Stomach (tissue), 9 donors: ENCODE measurements around the gene TEX19. TPM values are rescaled to one million over a fixed set of nuclear protein-coding genes. Genes with fewer than 3 reads are reported as not detected.
"Not testable (repeated sequence)": the region's sequence is repeated elsewhere in the genome, so short reads cannot be mapped to it uniquely, and the experiment has no call there.

ENCODE experiments used
- DNase-seq, 2 donors: peaks; one replicate each; pipeline versions ENCODE4 v3.0.0 to v3.0.0-alpha.2; 2013 to 2019
- H3K27ac ChIP-seq, 5 donors: fragments of 200-600 bp in 4 of 5; sonication (generic) in 4 of 5; one replicate each; pipeline ENCODE4 v1.5.1; 2013 to 2019; ENCODE audit warnings: mild to moderate bottlenecking in 1 of 5, moderate library complexity in 1 of 5
- H3K27me3 ChIP-seq, 3 donors: fragments of 200-600 bp; sonication (generic); one replicate each; pipeline ENCODE4 v1.5.1; 2017 to 2019; ENCODE audit warnings: mixed run types in 1 of 3
- H3K36me3 ChIP-seq, 4 donors: fragments of 200-600 bp; sonication (generic); 1 replicate in 3 of 4; 2 replicates in 1 of 4; pipeline ENCODE4 v1.5.1; 2016 to 2019
- H3K4me1 ChIP-seq, 4 donors: fragments of 200-600 bp; sonication (generic); one replicate each; pipeline ENCODE4 v1.5.1; 2016 to 2019
- H3K4me3 ChIP-seq, 4 donors: fragments of 200-600 bp; sonication (generic) in 3 of 4; one replicate each; pipeline ENCODE4 v1.5.1; 2016 to 2019; ENCODE audit warnings: mild to moderate bottlenecking in 1 of 4
- H3K9me3 ChIP-seq, 4 donors: fragments of 200-600 bp; sonication (generic); one replicate each; pipeline ENCODE4 v1.5.1; 2016 to 2019
- CTCF ChIP-seq, 7 experiments: fragments of 450-650 bp in 4 of 7; fragments of 200-600 bp in 3 of 7; sonication (generic) in 3 of 7; IDR thresholded peaks; one replicate each; pipeline ENCODE4 v1.5.1; 2016 to 2019; ENCODE audit warnings: antibody characterized with exemption in 7 of 7, control low read depth in 2 of 7, mild to moderate bottlenecking in 1 of 7
- EP300 ChIP-seq: sonication (generic); formaldehyde crosslinking; IDR thresholded peaks from one replicate; pipeline ENCODE4 v1.6.1; 2017; ENCODE audit warnings: antibody characterized with exemption
- POLR2A ChIP-seq, 4 donors: fragments of 450-650 bp; IDR thresholded peaks; one replicate each; pipeline ENCODE4 v1.6.1; 2016; ENCODE audit warnings: antibody characterized with exemption in 4 of 4, control low read depth in 2 of 4, mild to moderate bottlenecking in 1 of 4, moderate library complexity in 1 of 4
- POLR2AphosphoS5 ChIP-seq, 3 donors: sonication (generic); formaldehyde crosslinking; IDR thresholded peaks; one replicate each; pipeline ENCODE4 v1.6.1; 2016; ENCODE audit warnings: antibody characterized with exemption in 3 of 3
- WGBS, 5 donors: extraction: QIAGEN DNeasy Blood & Tissue Kit in 3 of 5; methylation state at CpG; one replicate each; pipeline versions ENCODE4 v1.1.5 to v1.1.7; 2013 to 2018; 5-methylcytosine and 5-hydroxymethylcytosine counted together
- intact Hi-C: fragments of 100-400 bp; cut with DNase I; formaldehyde crosslinking; loops from one replicate; pipeline ENCODE4 v1.15.1; 2023; ENCODE audit warnings: low total_unique reads
- polyA plus RNA-seq, 3 donors: library from polyadenylated mRNA; stranded (reverse); fragments of 200-250 nt; gene quantifications; one replicate each; pipeline ENCODE4 v1.2.3, GENCODE V29; 2013
- total RNA-seq, 5 donors: library from RNA; depleted of rRNA; stranded (reverse); fragments of >200 nt; gene quantifications; one replicate each; pipeline versions ENCODE4 v1.1.0 to v1.2.3, GENCODE V29; 2014 to 2016
- donor health status: healthy with polysubstance abuse.
- donor health status: Bipolar disorder and iron deficiency.
- donor health status: healthy.

TEX19 gene
- total and polyA plus RNA-seq, 8 donors, result not detected

- DNase-seq, result no peak
- Histone ChIP-seq H3K9me3 (no peaks in the 10 kb centered on the region), H3K27me3 (peaks cover 8 to 84% (median 53%) of the 10 kb centered on the region in 3 donors), H3K27ac (no peak overlapping the region), H3K4me3 (no peak overlapping the region), H3K36me3 (no peaks in the 10 kb centered on the region), H3K4me1 (peaks cover 0 to 26% (median 6%) of the 10 kb centered on the region in 4 donors)
- TF ChIP-seq POLR2A (IDR thresholded peaks at IDR 0.05) (no peak), POLR2AphosphoS5 (IDR thresholded peaks at IDR 0.05) (no peak), CTCF (IDR thresholded peaks at IDR 0.05) (no peak), EP300 (no peak)
- intact Hi-C loops, result no loop called here
- 70 to 83% (median 79%) methylated on average over 30 to 31 of the region's 31 CpGs for WGBS, 5 donors
Measured at GRCh38 chr17:82377924-82378740, 19.1 kb downstream of the TEX19 start.

- intact Hi-C loops, result no loop called here
- no peak overlapping the region for H3K27ac ChIP-seq
- WGBS, 5 donors, result 53 to 66% (median 62%) methylated on average over 10 of the region's 10 CpGs
- H3K36me3 ChIP-seq, result no peaks in the 10 kb centered on the region
- peaks cover 0 to 26% (median 6%) of the 10 kb centered on the region in 4 donors for H3K4me1 ChIP-seq
- H3K9me3 ChIP-seq, result no peaks in the 10 kb centered on the region
- no peak for DNase-seq
- H3K27me3 ChIP-seq, result peaks cover 8 to 84% (median 53%) of the 10 kb centered on the region in 3 donors
- TF ChIP-seq CTCF (IDR thresholded peaks at IDR 0.05), result no peak
- no peak for TF ChIP-seq POLR2AphosphoS5 (IDR thresholded peaks at IDR 0.05)
- no peak for TF ChIP-seq POLR2A (IDR thresholded peaks at IDR 0.05)
- TF ChIP-seq EP300, result no peak
- no peak overlapping the region for H3K4me3 ChIP-seq
Measured at GRCh38 chr17:82378741-82379021, 19.6 kb downstream of the TEX19 start.

DNA sequence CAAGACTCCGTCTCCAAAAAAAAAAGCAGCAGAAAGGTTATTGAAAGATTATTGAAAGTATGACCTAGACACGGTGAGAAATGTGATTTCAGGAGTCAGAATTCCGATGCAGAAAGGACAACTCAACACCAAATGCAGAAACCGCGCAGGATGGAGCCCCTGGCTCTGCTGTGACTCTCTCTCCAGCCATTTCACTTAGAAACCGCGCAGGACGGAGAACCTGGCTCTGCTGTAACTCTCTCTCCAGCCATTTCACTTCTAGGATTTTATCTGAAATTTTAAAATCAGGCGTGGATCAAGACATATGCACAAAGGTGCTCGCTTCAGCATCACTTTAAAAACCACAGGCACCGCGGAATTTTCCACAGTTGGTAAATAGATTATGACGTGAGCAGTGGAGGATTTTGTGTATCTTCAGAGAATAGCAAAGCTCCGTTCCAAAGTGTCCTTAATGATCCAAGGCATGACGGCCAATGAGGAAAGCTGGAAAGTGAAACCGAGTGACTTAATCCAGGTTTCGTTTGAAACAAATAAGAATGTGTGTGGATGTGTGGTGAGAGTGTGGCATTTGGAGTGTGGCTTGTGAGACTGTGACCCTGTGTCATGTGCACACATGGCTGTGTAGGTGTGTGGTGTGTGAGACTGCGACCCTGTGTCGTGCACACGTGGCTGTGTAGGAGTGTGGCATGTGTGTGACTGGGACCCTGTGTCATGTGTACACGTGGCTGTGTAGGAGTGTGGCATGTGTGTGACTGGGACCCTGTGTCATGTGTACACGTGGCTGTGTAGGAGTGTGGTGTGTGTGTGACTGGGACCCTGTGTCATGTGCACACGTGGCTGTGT is 22.0 kb downstream of the TEX19 start:
- TF ChIP-seq POLR2A (IDR thresholded peaks at IDR 0.05) (no peak), CTCF (IDR thresholded peaks at IDR 0.05) (no peak), POLR2AphosphoS5 (IDR thresholded peaks at IDR 0.05) (no peak), EP300 (no peak)
- Histone ChIP-seq H3K36me3 (no peaks in the 10 kb centered on the region), H3K4me3 (no peak overlapping the region), H3K9me3 (no peaks in the 10 kb centered on the region), H3K27me3 (peaks cover 2 to 84% (median 39%) of the 10 kb centered on the region in 3 donors), H3K27ac (no peak overlapping the region), H3K4me1 (peaks cover 7 to 32% (median 24%) of the 10 kb centered on the region in 4 donors)
- intact Hi-C loops, result no loop called here
- WGBS, 5 donors, result 51 to 57% (median 53%) methylated on average over 23 of the region's 23 CpGs
- no peak for DNase-seq

- intact Hi-C loops, H3K4me3 ChIP-seq, H3K27ac ChIP-seq, H3K9me3 ChIP-seq, H3K36me3 ChIP-seq, DNase-seq: not testable (repeated sequence)
- 71 to 81% (median 75%) methylated on average over 10 of the region's 10 CpGs for WGBS, 5 donors
- H3K4me1 ChIP-seq, result peaks cover 7 to 36% (median 28%) of the 10 kb centered on the region in 4 donors
- H3K27me3 ChIP-seq, result peaks cover 2 to 84% (median 38%) of the 10 kb centered on the region in 3 donors
Measured at GRCh38 chr17:82381703-82382009, 22.6 kb downstream of the TEX19 start.

DNA sequence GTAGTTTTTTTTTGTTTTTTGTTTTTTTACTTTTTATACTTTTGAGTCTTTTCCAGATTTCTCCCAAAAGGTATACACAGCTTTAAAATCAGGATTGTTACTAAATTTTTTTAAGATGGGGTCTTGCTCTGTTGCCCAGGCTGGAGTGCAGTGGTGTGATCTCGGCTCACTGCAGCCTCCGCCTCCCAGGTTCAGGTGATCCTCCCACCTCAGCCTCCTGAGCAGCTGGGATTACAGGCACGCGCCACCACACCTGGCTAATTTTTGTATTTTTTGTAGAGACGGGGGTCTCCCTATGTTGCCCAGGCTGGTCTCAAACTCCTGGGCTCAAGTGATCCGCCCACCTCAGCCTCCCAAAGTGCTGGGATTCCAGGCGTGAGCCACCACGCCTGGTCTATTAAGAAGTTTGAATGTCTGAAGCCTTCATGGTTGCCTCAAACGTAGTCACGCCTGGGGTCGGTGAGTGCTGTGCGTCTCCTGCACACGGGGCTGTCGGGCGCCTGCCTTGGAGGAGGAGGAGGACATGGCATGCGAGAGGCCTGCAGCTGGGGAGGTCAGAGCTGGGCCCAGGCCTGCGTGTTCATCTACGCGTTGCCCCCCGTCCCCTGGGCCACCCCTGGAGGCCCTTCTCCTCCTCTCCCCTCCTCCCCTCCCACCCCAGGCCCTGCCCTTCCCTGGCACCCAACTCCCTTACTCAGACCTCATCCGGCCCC is 23.3 kb downstream of the TEX19 start:
- H3K27ac ChIP-seq, H3K36me3 ChIP-seq, H3K9me3 ChIP-seq, intact Hi-C loops, DNase-seq, H3K4me3 ChIP-seq: not testable (repeated sequence)
- Histone ChIP-seq H3K27me3 (peaks cover 2 to 90% (median 44%) of the 10 kb centered on the region in 3 donors), H3K4me1 (peaks cover 7 to 44% (median 34%) of the 10 kb centered on the region in 4 donors)
- WGBS, 5 donors, result 82 to 90% (median 85%) methylated on average over 12 to 21 of the region's 21 CpGs
